ENCODE measurements around the gene ELAVL1.

Gene ELAVL1

GRCh38 chr19:8000298-8001038, 5.0 kb downstream of the ELAVL1 start:
- Histone ChIP-seq H3K4ac (ENCODE audit: low read depth, low read length) (no peak overlapping the region), H3K27me3 (ENCODE audit: insufficient read depth, low read length, poor library complexity) (no peaks in the 10 kb centered on the region), H3K4me2 (ENCODE audit: low read length) (no peak overlapping the region), H3K9ac (ENCODE audit: low read length) (no peak overlapping the region), H3K79me2 (ENCODE audit: control insufficient read depth, insufficient read depth, low read length) (peaks cover 87% of the 10 kb centered on the region), H3K79me1 (ENCODE audit: low read length) (peaks cover 13% of the 10 kb centered on the region), H3K4me1 (ENCODE audit: control insufficient read depth, low read depth, low read length) (peaks cover 4% of the 10 kb centered on the region), H3K36me3 (ENCODE audit: control insufficient read depth, insufficient read depth, low read length) (no peaks in the 10 kb centered on the region), H2BK120ac (ENCODE audit: low read depth, low read length) (no peak overlapping the region), H2BK15ac (replicated peaks; ENCODE audit: low read depth) (no peak overlapping the region), H3K56ac (ENCODE audit: low read length) (no peak overlapping the region), H2BK5ac (ENCODE audit: low read length) (no peak overlapping the region), H3K23ac (ENCODE audit: low read length) (no peak overlapping the region), H3K27ac (ENCODE audit: low read depth, low read length) (no peak overlapping the region), H2AK5ac (ENCODE audit: low read length) (no peak overlapping the region), H4K8ac (ENCODE audit: low read depth, low read length) (no peak overlapping the region), H3K4me3 (ENCODE audit: low read length) (no peak overlapping the region), H4K5ac (ENCODE audit: low read length) (no peak overlapping the region), H3K18ac (ENCODE audit: low read length) (no peak overlapping the region)
- no CpG with 5 or more reads among the region's 6 CpGs for WGBS (ENCODE audit: extremely low coverage, insufficient coverage, low lambda C conversion rate)
- no peak for DNase-seq

- Histone ChIP-seq H3K36me3 (ENCODE audit: control insufficient read depth, insufficient read depth, low read length) (no peaks in the 10 kb centered on the region), H3K4me3 (ENCODE audit: low read length) (no peak overlapping the region), H2BK5ac (ENCODE audit: low read length) (no peak overlapping the region), H3K56ac (ENCODE audit: low read length) (no peak overlapping the region), H3K23ac (ENCODE audit: low read length) (no peak overlapping the region), H2BK120ac (ENCODE audit: low read depth, low read length) (no peak overlapping the region), H3K79me1 (ENCODE audit: low read length) (peaks cover 15% of the 10 kb centered on the region), H3K79me2 (ENCODE audit: control insufficient read depth, insufficient read depth, low read length) (peaks cover 90% of the 10 kb centered on the region), H3K4ac (ENCODE audit: low read depth, low read length) (no peak overlapping the region), H3K4me2 (ENCODE audit: low read length) (no peak overlapping the region), H3K9ac (ENCODE audit: low read length) (no peak overlapping the region), H4K8ac (ENCODE audit: low read depth, low read length) (no peak overlapping the region), H2AK5ac (ENCODE audit: low read length) (no peak overlapping the region), H2BK15ac (replicated peaks; ENCODE audit: low read depth) (no peak overlapping the region), H3K18ac (ENCODE audit: low read length) (no peak overlapping the region), H3K27ac (ENCODE audit: low read depth, low read length) (no peak overlapping the region), H3K4me1 (ENCODE audit: control insufficient read depth, low read depth, low read length) (peaks cover 4% of the 10 kb centered on the region), H4K5ac (ENCODE audit: low read length) (no peak overlapping the region), H3K27me3 (ENCODE audit: insufficient read depth, low read length, poor library complexity) (no peaks in the 10 kb centered on the region)
- DNase-seq: no peak
- no CpG with 5 or more reads among the region's 4 CpGs for WGBS (ENCODE audit: extremely low coverage, insufficient coverage, low lambda C conversion rate)
Measured at GRCh38 chr19:7999376-7999775, 6.1 kb downstream of the ELAVL1 start.

DNA sequence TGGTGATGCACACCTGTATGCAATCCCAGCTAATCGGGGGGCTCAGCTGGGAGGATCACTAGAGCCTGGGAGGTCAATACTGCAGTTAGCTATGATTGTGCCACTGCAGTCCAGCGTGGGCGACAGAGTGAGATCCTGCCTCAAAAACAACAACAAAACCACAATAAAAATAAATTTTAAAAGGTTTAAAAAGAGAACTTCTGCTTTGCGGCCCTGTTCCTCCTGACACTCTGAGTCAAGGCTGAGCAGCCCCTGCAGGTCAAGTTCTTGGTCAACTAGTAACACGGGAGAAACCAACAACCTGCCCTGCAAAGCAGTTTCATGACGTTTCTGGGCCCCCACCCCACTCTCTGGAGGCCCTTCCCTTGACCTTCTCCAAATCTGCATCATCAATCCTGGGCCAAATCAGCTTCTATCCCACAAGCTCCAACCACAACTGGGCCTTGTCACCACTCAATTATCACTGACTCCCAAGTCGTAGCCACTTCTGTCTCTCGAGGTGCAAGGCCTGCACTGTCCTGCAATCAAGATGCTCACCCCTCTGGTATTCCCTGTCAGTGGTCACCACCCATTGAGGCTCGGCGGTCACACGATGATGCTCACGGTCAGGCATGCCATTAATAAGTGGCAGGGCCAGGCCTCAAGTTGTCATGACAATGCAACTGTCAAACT, 7.5 kb downstream of the ELAVL1 start:
- no peak overlapping the region for H3K9ac ChIP-seq (ENCODE audit: low read length)
- no peak overlapping the region for H2BK120ac ChIP-seq (ENCODE audit: low read depth, low read length)
- no peak overlapping the region for H3K18ac ChIP-seq (ENCODE audit: low read length)
- H3K4me2 ChIP-seq (ENCODE audit: low read length): no peak overlapping the region
- no peaks in the 10 kb centered on the region for H3K36me3 ChIP-seq (ENCODE audit: control insufficient read depth, insufficient read depth, low read length)
- no peak for DNase-seq
- H3K4me1 ChIP-seq (ENCODE audit: control insufficient read depth, low read depth, low read length): no peaks in the 10 kb centered on the region
- no peak overlapping the region for H4K5ac ChIP-seq (ENCODE audit: low read length)
- no peak overlapping the region for H2BK5ac ChIP-seq (ENCODE audit: low read length)
- no peak overlapping the region for H3K56ac ChIP-seq (ENCODE audit: low read length)
- no peak overlapping the region for H2BK15ac ChIP-seq (replicated peaks; ENCODE audit: low read depth)
- H3K27me3 ChIP-seq (ENCODE audit: insufficient read depth, low read length, poor library complexity): no peaks in the 10 kb centered on the region
- no peak overlapping the region for H3K4me3 ChIP-seq (ENCODE audit: low read length)
- peaks cover 13% of the 10 kb centered on the region for H3K79me1 ChIP-seq (ENCODE audit: low read length)
- no peak overlapping the region for H2AK5ac ChIP-seq (ENCODE audit: low read length)
- no peak overlapping the region for H3K27ac ChIP-seq (ENCODE audit: low read depth, low read length)
- no peak overlapping the region for H4K8ac ChIP-seq (ENCODE audit: low read depth, low read length)
- no peak overlapping the region for H3K23ac ChIP-seq (ENCODE audit: low read length)
- WGBS (ENCODE audit: extremely low coverage, insufficient coverage, low lambda C conversion rate): no CpG with 5 or more reads among the region's 12 CpGs
- no peak overlapping the region for H3K4ac ChIP-seq (ENCODE audit: low read depth, low read length)
- H3K79me2 ChIP-seq (ENCODE audit: control insufficient read depth, insufficient read depth, low read length): peaks cover 94% of the 10 kb centered on the region

DNA sequence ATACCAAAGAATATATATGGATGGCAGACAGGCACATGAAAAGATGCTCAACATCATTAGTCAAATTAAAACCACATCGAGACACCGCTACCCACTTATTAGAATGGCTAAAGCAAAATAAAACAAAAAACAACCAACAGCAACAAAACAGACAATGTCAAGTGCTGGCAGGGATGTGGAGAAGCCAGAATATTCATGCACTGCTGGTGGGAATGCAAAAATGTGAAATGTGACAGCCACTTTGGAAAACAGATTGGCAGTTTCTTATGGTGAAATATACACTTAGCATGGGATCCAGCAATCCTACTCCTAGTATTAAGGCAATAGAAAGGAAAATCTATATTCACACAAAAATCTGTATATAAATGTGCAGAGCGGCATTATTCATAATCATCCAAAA, 8.6 kb downstream of the ELAVL1 start:
- no peak overlapping the region for H2BK5ac ChIP-seq (ENCODE audit: low read length)
- no peak overlapping the region for H4K8ac ChIP-seq (ENCODE audit: low read depth, low read length)
- H3K27ac ChIP-seq (ENCODE audit: low read depth, low read length): no peak overlapping the region
- no peak overlapping the region for H4K5ac ChIP-seq (ENCODE audit: low read length)
- no peak overlapping the region for H3K56ac ChIP-seq (ENCODE audit: low read length)
- no peak overlapping the region for H3K9ac ChIP-seq (ENCODE audit: low read length)
- H3K79me1 ChIP-seq (ENCODE audit: low read length): peaks cover 13% of the 10 kb centered on the region
- no peak overlapping the region for H3K4me2 ChIP-seq (ENCODE audit: low read length)
- DNase-seq: no peak
- H3K23ac ChIP-seq (ENCODE audit: low read length): no peak overlapping the region
- no peak overlapping the region for H2BK15ac ChIP-seq (replicated peaks; ENCODE audit: low read depth)
- no peaks in the 10 kb centered on the region for H3K27me3 ChIP-seq (ENCODE audit: insufficient read depth, low read length, poor library complexity)
- H2BK120ac ChIP-seq (ENCODE audit: low read depth, low read length): no peak overlapping the region
- no peak overlapping the region for H2AK5ac ChIP-seq (ENCODE audit: low read length)
- WGBS (ENCODE audit: extremely low coverage, insufficient coverage, low lambda C conversion rate): no CpG with 5 or more reads among the region's 3 CpGs
- no peak overlapping the region for H3K4me3 ChIP-seq (ENCODE audit: low read length)
- H3K36me3 ChIP-seq (ENCODE audit: control insufficient read depth, insufficient read depth, low read length): no peaks in the 10 kb centered on the region
- H3K18ac ChIP-seq (ENCODE audit: low read length): no peak overlapping the region
- no peak overlapping the region for H3K4ac ChIP-seq (ENCODE audit: low read depth, low read length)
- H3K79me2 ChIP-seq (ENCODE audit: control insufficient read depth, insufficient read depth, low read length): peaks cover 94% of the 10 kb centered on the region
- H3K4me1 ChIP-seq (ENCODE audit: control insufficient read depth, low read depth, low read length): no peaks in the 10 kb centered on the region

DNA sequence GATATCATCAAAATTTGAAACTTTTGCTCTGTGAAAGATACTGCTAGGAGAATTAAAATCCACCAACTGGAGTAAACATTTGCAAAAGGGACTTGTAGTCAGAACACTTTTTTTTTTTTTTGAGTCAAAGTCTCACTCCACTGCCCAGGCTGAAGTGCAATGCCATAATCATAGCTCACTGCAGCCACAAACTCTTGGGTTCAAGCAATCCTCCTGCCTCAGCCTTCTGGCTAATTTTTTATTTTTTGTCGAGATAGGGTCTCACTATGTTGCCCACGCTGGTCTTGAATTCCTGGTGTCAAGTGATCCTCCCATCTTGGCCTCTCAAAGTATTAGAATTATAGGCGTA, 9.7 kb downstream of the ELAVL1 start:
- H3K4ac ChIP-seq (ENCODE audit: low read depth, low read length): no peak overlapping the region
- no peaks in the 10 kb centered on the region for H3K27me3 ChIP-seq (ENCODE audit: insufficient read depth, low read length, poor library complexity)
- no peak overlapping the region for H3K4me2 ChIP-seq (ENCODE audit: low read length)
- no peak overlapping the region for H4K8ac ChIP-seq (ENCODE audit: low read depth, low read length)
- H3K79me1 ChIP-seq (ENCODE audit: low read length): peaks cover 15% of the 10 kb centered on the region
- H2BK15ac ChIP-seq (replicated peaks; ENCODE audit: low read depth): no peak overlapping the region
- H3K36me3 ChIP-seq (ENCODE audit: control insufficient read depth, insufficient read depth, low read length): peaks cover 5% of the 10 kb centered on the region
- no peak overlapping the region for H4K5ac ChIP-seq (ENCODE audit: low read length)
- H2BK5ac ChIP-seq (ENCODE audit: low read length): no peak overlapping the region
- no peak overlapping the region for H2AK5ac ChIP-seq (ENCODE audit: low read length)
- H3K4me3 ChIP-seq (ENCODE audit: low read length): no peak overlapping the region
- H3K56ac ChIP-seq (ENCODE audit: low read length): no peak overlapping the region
- H3K23ac ChIP-seq (ENCODE audit: low read length): no peak overlapping the region
- H3K4me1 ChIP-seq (ENCODE audit: control insufficient read depth, low read depth, low read length): peaks cover under 1% of the 10 kb centered on the region
- H3K18ac ChIP-seq (ENCODE audit: low read length): no peak overlapping the region
- no peak overlapping the region for H3K9ac ChIP-seq (ENCODE audit: low read length)
- DNase-seq: no peak
- no peak overlapping the region for H3K27ac ChIP-seq (ENCODE audit: low read depth, low read length)
- WGBS (ENCODE audit: extremely low coverage, insufficient coverage, low lambda C conversion rate): no CpG with 5 or more reads among the region's 3 CpGs
- H2BK120ac ChIP-seq (ENCODE audit: low read depth, low read length): no peak overlapping the region
- peaks cover 91% of the 10 kb centered on the region for H3K79me2 ChIP-seq (ENCODE audit: control insufficient read depth, insufficient read depth, low read length)

All from mesendoderm (in vitro differentiated cells).